Measurements from ENCODE around the gene HK2.

DNA sequence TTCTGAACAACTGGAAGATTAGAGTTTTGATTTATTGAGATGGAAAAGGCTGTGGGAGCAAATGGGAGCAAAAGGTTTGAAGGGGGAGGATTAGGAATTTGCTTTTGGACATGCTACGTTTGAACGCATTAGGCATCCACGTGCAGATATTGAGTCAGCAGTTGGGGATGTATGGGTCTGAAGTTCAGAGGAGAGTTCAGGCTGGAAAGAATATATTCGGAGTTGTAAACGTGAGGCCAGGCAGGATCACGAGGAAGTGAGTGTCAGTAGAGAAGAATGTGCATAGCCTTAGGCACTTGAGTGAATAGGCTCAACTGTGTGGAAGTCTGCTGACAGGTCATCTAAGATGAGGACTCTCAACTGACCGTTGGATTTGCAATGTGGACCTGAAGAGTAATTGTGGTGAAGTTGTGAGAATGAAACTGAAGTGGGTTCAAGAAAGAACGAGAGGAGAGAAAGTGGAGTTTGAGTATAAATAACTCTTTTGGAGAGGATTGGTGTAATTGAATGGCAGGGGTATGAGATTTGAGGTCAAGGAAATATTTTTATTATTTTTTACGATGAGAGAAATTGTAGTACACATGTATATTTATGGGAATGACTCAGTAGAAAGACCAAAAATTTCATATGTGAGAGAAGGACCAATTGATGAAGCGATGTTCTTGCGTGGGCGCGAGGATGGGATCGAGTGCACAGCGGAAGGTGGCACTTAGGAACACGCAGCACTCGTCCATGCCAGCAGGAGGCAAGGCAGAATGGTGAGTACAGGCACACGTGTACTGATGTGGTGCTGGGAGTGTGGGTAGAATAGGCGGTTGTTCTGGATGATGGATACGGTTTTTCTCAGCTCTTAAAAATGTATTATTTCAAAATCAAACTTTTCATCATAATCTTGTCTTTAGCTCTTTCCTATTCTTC lies 84.0 kb downstream of the HK2 start:
- TF ChIP-seq, protein P1, sequence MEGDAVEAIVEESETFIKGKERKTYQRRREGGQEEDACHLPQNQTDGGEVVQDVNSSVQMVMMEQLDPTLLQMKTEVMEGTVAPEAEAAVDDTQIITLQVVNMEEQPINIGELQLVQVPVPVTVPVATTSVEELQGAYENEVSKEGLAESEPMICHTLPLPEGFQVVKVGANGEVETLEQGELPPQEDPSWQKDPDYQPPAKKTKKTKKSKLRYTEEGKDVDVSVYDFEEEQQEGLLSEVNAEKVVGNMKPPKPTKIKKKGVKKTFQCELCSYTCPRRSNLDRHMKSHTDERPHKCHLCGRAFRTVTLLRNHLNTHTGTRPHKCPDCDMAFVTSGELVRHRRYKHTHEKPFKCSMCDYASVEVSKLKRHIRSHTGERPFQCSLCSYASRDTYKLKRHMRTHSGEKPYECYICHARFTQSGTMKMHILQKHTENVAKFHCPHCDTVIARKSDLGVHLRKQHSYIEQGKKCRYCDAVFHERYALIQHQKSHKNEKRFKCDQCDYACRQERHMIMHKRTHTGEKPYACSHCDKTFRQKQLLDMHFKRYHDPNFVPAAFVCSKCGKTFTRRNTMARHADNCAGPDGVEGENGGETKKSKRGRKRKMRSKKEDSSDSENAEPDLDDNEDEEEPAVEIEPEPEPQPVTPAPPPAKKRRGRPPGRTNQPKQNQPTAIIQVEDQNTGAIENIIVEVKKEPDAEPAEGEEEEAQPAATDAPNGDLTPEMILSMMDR (IDR thresholded peaks at IDR 0.05; ENCODE audit: low read length): no peak
- TF ChIP-seq EZH2 (optimal IDR thresholded peaks at IDR 0.05; ENCODE audit: low read depth, low read length): no peak
- TF ChIP-seq EZH2phosphoT487 (IDR thresholded peaks at IDR 0.05; ENCODE audit: low read length): no peak

Data from MM.1S (cell line).